Tibial nerve (tissue), 4 donors: ENCODE measurements around the gene MGLL. TPM values are rescaled to one million over a fixed set of nuclear protein-coding genes. Genes with fewer than 3 reads are reported as not detected.

Experiments used
- DNase-seq, 2 donors: peaks; one replicate each; pipeline ENCODE4 v3.0.0-alpha.2; 2019; ENCODE audit warnings: low spot score in 2 of 2
- H3K27ac ChIP-seq, 4 donors: fragments of 200-600 bp; sonication (generic) in 3 of 4; one replicate each; pipeline ENCODE4 v1.5.1; 2017 to 2019; ENCODE audit warnings: mild to moderate bottlenecking in 1 of 4
- H3K27me3 ChIP-seq, 2 donors: fragments of 200-600 bp; sonication (generic) in 1 of 2; one replicate each; pipeline versions ENCODE4 v1.5.1 to v1.6.0; 2017 to 2019
- H3K36me3 ChIP-seq, 3 donors: fragments of 200-600 bp; sonication (generic); one replicate each; pipeline ENCODE4 v1.5.1; 2018 to 2019
- H3K4me1 ChIP-seq, 4 donors: fragments of 200-600 bp; sonication (generic) in 3 of 4; one replicate each; pipeline ENCODE4 v1.5.1; 2017 to 2019
- H3K4me3 ChIP-seq, 4 donors: fragments of 200-600 bp; sonication (generic) in 3 of 4; one replicate each; pipeline ENCODE4 v1.5.1; 2017 to 2019; ENCODE audit warnings: mild to moderate bottlenecking in 1 of 4, moderate library complexity in 1 of 4
- H3K9me3 ChIP-seq, 4 donors: fragments of 200-600 bp; sonication (generic) in 3 of 4; one replicate each; pipeline ENCODE4 v1.5.1; 2017 to 2019
- EP300 ChIP-seq, 2 donors: sonication (generic); formaldehyde crosslinking; IDR thresholded peaks; one replicate each; pipeline ENCODE4 v1.6.1; 2017; ENCODE audit warnings: antibody characterized with exemption in 2 of 2, mild to moderate bottlenecking in 1 of 2
- POLR2A ChIP-seq, 2 donors: fragments of 450-650 bp; IDR thresholded peaks; one replicate each; pipeline ENCODE4 v1.6.1; 2017; ENCODE audit warnings: antibody characterized with exemption in 2 of 2, mild to moderate bottlenecking in 2 of 2, moderate library complexity in 2 of 2
- WGBS, 2 donors: methylation state at CpG; one replicate each; pipeline ENCODE4 v1.1.5; 2018; 5-methylcytosine and 5-hydroxymethylcytosine counted together
- total RNA-seq, 4 donors: library from RNA; depleted of rRNA; stranded (reverse); fragments of >200 nt; gene quantifications; one replicate each; pipeline ENCODE4 v1.1.0, GENCODE V29; 2016
- TF ChIP-seq, protein P1 (sequence below), 5 experiments: fragments of 200-600 bp in 3 of 5; fragments of 450-650 bp in 2 of 5; sonication (generic) in 3 of 5; IDR thresholded peaks; one replicate each; pipeline ENCODE4 v1.5.1; 2016 to 2019; ENCODE audit warnings: antibody characterized with exemption in 5 of 5, mild to moderate bottlenecking in 3 of 5, moderate library complexity in 2 of 5

The MGLL gene
- total RNA-seq, 4 donors from 2014 or later: 67.5 to 96.6 (median 86.1) TPM

DNA sequence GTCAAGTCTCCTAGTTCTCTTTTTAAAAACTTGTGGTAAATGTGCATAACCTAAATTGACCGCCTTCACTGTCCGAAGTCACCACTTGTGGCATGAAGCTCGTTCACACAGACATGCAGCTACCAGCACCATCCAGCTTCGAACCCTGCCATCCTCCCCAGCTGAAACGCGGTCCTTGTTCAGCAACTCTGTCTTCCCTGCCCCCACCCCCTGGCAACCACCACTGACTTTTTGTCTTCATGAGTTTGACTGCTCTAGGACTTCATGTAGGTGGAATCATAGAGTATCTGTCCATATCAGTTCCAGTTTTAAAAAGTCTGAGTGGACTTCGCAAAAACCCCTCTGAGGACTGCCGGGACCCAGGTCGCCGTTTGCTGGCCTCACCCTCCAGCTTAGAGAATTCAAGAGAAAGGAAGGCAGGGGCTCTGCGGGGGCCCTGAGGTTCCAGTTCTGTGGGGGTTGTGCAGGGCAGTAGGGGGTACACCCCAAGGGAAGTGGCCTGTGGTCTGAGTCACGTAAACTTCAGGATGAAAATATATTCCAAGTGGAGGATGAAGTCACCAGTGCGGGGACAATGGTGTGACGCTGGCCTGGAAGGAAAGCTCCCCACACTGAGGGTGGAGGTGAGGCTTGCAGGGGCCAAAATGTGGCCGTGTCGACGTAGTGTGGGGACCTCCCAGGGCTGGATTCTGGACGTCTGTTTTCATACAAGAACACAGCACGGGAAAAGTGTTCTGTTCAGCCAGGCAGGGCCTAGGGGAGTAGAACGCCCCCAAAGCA, 82.0 kb downstream of the MGLL start:
- WGBS, 2 donors: 80 to 82% methylated on average over 17 to 20 of the region's 20 CpGs
- H3K9me3 ChIP-seq: no peaks in the 10 kb centered on the region
- H3K36me3 ChIP-seq: no peaks in the 10 kb centered on the region
- DNase-seq: no peak
- H3K27ac ChIP-seq: peak overlapping the region in 3 of 4 donors; percentile 33 to 79 (median 72)
- TF ChIP-seq, protein P1, sequence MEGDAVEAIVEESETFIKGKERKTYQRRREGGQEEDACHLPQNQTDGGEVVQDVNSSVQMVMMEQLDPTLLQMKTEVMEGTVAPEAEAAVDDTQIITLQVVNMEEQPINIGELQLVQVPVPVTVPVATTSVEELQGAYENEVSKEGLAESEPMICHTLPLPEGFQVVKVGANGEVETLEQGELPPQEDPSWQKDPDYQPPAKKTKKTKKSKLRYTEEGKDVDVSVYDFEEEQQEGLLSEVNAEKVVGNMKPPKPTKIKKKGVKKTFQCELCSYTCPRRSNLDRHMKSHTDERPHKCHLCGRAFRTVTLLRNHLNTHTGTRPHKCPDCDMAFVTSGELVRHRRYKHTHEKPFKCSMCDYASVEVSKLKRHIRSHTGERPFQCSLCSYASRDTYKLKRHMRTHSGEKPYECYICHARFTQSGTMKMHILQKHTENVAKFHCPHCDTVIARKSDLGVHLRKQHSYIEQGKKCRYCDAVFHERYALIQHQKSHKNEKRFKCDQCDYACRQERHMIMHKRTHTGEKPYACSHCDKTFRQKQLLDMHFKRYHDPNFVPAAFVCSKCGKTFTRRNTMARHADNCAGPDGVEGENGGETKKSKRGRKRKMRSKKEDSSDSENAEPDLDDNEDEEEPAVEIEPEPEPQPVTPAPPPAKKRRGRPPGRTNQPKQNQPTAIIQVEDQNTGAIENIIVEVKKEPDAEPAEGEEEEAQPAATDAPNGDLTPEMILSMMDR (IDR thresholded peaks at IDR 0.05): no peak
- TF ChIP-seq POLR2A (IDR thresholded peaks at IDR 0.05) (no peak), EP300 (IDR thresholded peaks at IDR 0.05) (no peak)
- no peak overlapping the region for H3K4me3 ChIP-seq
- H3K4me1 ChIP-seq: peaks cover 0 to 81% (median 44%) of the 10 kb centered on the region in 4 donors
- H3K27me3 ChIP-seq: no peaks in the 10 kb centered on the region

DNA sequence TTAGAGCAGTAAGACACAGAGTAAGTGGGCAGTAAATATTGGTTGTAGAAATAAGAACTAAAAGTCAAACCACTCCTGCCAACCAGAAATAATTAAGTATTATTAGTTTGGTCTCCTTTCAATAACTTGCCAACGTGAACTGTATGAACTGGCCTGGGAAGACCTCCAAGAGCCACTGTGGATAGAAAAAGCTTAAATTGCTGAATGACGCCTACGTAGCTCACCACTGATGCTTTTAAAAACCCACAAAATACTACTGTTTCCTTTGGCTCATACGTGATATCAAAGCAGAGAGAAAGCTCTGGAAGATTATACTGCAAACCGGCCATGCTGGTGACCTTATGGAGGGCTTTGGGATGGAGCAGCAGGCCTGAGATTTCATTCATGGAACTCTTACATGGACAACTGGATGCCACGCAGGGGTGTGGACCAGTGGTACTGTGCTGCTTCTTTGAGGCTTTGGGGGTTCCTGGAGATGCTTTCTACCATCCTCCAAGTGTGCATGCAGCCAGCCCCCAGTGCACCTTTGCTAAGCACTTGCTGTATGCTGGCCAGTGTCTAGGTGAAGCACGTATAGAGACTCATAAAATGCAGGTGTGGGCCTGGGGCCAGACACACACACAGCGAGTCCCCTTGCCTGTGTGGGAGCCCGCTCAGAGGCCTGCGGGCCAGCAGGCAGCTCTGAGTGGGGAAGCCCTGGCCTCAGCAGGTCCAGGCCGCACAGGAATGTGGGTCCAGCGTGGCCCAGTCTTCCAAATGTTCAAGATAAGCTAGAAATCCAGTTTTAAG, 82.8 kb downstream of the MGLL start:
- H3K4me1 ChIP-seq: peaks cover 0 to 83% (median 52%) of the 10 kb centered on the region in 4 donors
- H3K27me3 ChIP-seq: no peaks in the 10 kb centered on the region
- WGBS, 2 donors: 57 to 59% methylated on average over 12 of the region's 12 CpGs
- peak overlapping the region in 2 of 4 donors; percentile 72 to 79 for H3K27ac ChIP-seq
- TF ChIP-seq EP300 (IDR thresholded peaks at IDR 0.05) (no peak), POLR2A (IDR thresholded peaks at IDR 0.05) (no peak)
- TF ChIP-seq, protein P1 (IDR thresholded peaks at IDR 0.05): no peak
- H3K36me3 ChIP-seq: no peaks in the 10 kb centered on the region
- DNase-seq: no peak
- no peaks in the 10 kb centered on the region for H3K9me3 ChIP-seq
- H3K4me3 ChIP-seq: no peak overlapping the region

- Histone ChIP-seq H3K9me3 (no peaks in the 10 kb centered on the region), H3K27ac (peak overlapping the region; percentile 24 to 79 (median 50)), H3K4me1 (peaks cover 0 to 84% (median 61%) of the 10 kb centered on the region in 4 donors), H3K4me3 (no peak overlapping the region), H3K27me3 (no peaks in the 10 kb centered on the region), H3K36me3 (no peaks in the 10 kb centered on the region)
- no peak for DNase-seq
- TF ChIP-seq EP300 (IDR thresholded peaks at IDR 0.05) (peak in 1 of 2 donors; percentile 19), POLR2A (IDR thresholded peaks at IDR 0.05) (no peak)
- WGBS, 2 donors: 89 to 90% methylated on average over 8 of the region's 8 CpGs
These were observed 84.0 kb downstream of the MGLL start for GRCh38 chr3:127738192-127738840.

GRCh38 chr3:127736801-127737539, 85.3 kb downstream of the MGLL start:
- Histone ChIP-seq H3K4me3 (no peak overlapping the region), H3K36me3 (no peaks in the 10 kb centered on the region), H3K27me3 (no peaks in the 10 kb centered on the region), H3K9me3 (no peaks in the 10 kb centered on the region), H3K4me1 (peaks cover 0 to 85% (median 69%) of the 10 kb centered on the region in 4 donors), H3K27ac (peak overlapping the region in 2 of 4 donors; percentile 77 to 79)
- no peak for DNase-seq
- 96 to 97% methylated on average over 10 of the region's 10 CpGs for WGBS, 2 donors
- TF ChIP-seq EP300 (IDR thresholded peaks at IDR 0.05): no peak
- TF ChIP-seq, protein P1 (IDR thresholded peaks at IDR 0.05): no peak
- no peak for TF ChIP-seq POLR2A (IDR thresholded peaks at IDR 0.05)
